Ishikawa (cell line): ENCODE measurements around the gene UPP1.

Source experiments
- CEBPB ChIP-seq: IDR thresholded peaks from 2 replicates; pipeline ENCODE4 v1.6.1; 2012
- EGR1 ChIP-seq: IDR thresholded peaks from 2 replicates; pipeline ENCODE4 v1.6.1; 2012
- EP300 ChIP-seq: IDR thresholded peaks from 2 replicates; pipeline ENCODE4 v1.6.1; 2012; ENCODE audit warnings: borderline replicate concordance
- FOXM1 ChIP-seq: IDR thresholded peaks from 2 replicates; pipeline ENCODE4 v1.6.1; 2012; ENCODE audit warnings: low read depth, borderline replicate concordance
- NFIC ChIP-seq: IDR thresholded peaks from 2 replicates; pipeline ENCODE4 v1.6.1; 2012
- RAD21 ChIP-seq: IDR thresholded peaks from 2 replicates; pipeline ENCODE4 v1.6.1; 2012; ENCODE audit warnings: low read depth
- TAF1 ChIP-seq: IDR thresholded peaks from 2 replicates; pipeline ENCODE4 v1.6.1; 2012; ENCODE audit warnings: low read depth, mild to moderate bottlenecking
- YY1 ChIP-seq: IDR thresholded peaks from 2 replicates; pipeline ENCODE4 v1.6.1; 2012; ENCODE audit warnings: low read depth
- TF ChIP-seq, protein P1 (sequence below): IDR thresholded peaks from 2 replicates; pipeline ENCODE4 v1.6.1; 2012; ENCODE audit warnings: low read depth, mild to moderate bottlenecking

DNA sequence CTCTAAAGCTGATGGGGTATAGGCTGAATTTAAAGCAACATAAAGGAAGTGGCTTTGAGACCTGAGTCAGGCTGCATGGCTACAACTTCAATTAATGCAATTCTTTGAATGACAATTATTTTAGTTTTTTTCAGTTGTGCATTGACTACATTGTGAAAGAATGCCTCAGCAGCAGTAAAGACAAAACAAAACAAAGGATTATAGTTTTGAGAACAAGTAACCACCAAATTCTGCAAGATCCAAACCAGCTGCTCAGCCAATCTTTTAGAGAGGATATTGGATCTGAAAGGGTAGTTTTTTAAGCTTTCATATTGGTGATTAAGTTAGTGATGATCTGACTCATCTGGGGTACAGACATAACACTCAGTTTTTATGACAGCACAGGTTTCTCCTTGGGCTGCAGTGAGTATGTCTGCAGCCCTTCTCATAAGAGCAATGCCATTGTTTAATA is 41.6 kb downstream of the UPP1 start:
- TF ChIP-seq CEBPB (no peak), EGR1 (no peak), TAF1 (no peak), FOXM1 (no peak), EP300 (no peak), RAD21 (no peak), NFIC (no peak), YY1 (no peak)
- TF ChIP-seq, protein P1, sequence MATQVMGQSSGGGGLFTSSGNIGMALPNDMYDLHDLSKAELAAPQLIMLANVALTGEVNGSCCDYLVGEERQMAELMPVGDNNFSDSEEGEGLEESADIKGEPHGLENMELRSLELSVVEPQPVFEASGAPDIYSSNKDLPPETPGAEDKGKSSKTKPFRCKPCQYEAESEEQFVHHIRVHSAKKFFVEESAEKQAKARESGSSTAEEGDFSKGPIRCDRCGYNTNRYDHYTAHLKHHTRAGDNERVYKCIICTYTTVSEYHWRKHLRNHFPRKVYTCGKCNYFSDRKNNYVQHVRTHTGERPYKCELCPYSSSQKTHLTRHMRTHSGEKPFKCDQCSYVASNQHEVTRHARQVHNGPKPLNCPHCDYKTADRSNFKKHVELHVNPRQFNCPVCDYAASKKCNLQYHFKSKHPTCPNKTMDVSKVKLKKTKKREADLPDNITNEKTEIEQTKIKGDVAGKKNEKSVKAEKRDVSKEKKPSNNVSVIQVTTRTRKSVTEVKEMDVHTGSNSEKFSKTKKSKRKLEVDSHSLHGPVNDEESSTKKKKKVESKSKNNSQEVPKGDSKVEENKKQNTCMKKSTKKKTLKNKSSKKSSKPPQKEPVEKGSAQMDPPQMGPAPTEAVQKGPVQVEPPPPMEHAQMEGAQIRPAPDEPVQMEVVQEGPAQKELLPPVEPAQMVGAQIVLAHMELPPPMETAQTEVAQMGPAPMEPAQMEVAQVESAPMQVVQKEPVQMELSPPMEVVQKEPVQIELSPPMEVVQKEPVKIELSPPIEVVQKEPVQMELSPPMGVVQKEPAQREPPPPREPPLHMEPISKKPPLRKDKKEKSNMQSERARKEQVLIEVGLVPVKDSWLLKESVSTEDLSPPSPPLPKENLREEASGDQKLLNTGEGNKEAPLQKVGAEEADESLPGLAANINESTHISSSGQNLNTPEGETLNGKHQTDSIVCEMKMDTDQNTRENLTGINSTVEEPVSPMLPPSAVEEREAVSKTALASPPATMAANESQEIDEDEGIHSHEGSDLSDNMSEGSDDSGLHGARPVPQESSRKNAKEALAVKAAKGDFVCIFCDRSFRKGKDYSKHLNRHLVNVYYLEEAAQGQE = no peak
